SK-N-SH treated with all-trans-retinoic acid at 6 μM for 48 hours (cell line): ENCODE measurements around the gene COMT.
A peak's percentile ranks its signal among the peaks of the same experiment; 100 is the strongest.

ENCODE experiments used
- ATAC-seq: fragments of 200-7000 bp; cut with Tn5 transposase; 3 replicates; pipeline ENCODE4 v1.9.1; 2020; ENCODE audit warnings: mild to moderate bottlenecking, moderate library complexity
- ARNTL ChIP-seq: fragments of 450-650 bp; formaldehyde crosslinking; IDR thresholded peaks from 2 replicates; pipeline ENCODE4 v1.5.0; 2020; ENCODE audit warnings: low read depth, mild to moderate bottlenecking, moderate library complexity, borderline replicate concordance
- BACH2 ChIP-seq: fragments of 250-450 bp; sonication (Bioruptor Pico); IDR thresholded peaks from 2 replicates; pipeline ENCODE4 v1.9.0; 2021; ENCODE audit warnings: mild to moderate bottlenecking, borderline replicate concordance
- ESRRG ChIP-seq: fragments of 250-450 bp; sonication (Bioruptor Pico); IDR thresholded peaks from 2 replicates; pipeline ENCODE4 v1.6.1; 2021; ENCODE audit warnings: mild to moderate bottlenecking
- GLIS3 ChIP-seq: fragments of 250-450 bp; sonication (Bioruptor Pico); IDR thresholded peaks from 2 replicates; pipeline ENCODE4 v1.5.0; 2020; ENCODE audit warnings: mild to moderate bottlenecking, moderate library complexity
- ISL1 ChIP-seq: fragments of 250-450 bp; sonication (Bioruptor Pico); IDR thresholded peaks from 2 replicates; pipeline ENCODE4 v2.1.2; 2022; ENCODE audit warnings: mild to moderate bottlenecking, moderate library complexity
- OSR1 ChIP-seq: fragments of 250-450 bp; sonication (Bioruptor Pico); IDR thresholded peaks from 2 replicates; pipeline ENCODE4 v1.8.0; 2022; ENCODE audit warnings: moderate library complexity, mild to moderate bottlenecking, inconsistent platforms
- PPARA ChIP-seq: fragments of 250-450 bp; sonication (Bioruptor Pico); IDR thresholded peaks from 2 replicates; pipeline ENCODE4 v1.5.0; 2020; ENCODE audit warnings: mild to moderate bottlenecking, borderline replicate concordance
- RARB ChIP-seq: fragments of 250-450 bp; sonication (Bioruptor Pico); IDR thresholded peaks from 2 replicates; pipeline ENCODE4 v1.8.0; 2021; ENCODE audit warnings: mild to moderate bottlenecking, moderate library complexity
- TOX ChIP-seq: fragments of 250-450 bp; sonication (Bioruptor Pico); IDR thresholded peaks from 2 replicates; pipeline ENCODE4 v1.8.0; 2021; ENCODE audit warnings: mild to moderate bottlenecking, moderate library complexity, borderline replicate concordance
- ZC3H10 ChIP-seq: fragments of 250-450 bp; sonication (Bioruptor Pico); IDR thresholded peaks from 2 replicates; pipeline ENCODE4 v1.5.1; 2021; ENCODE audit warnings: mild to moderate bottlenecking, moderate library complexity
- ZFP3 ChIP-seq: fragments of 250-450 bp; sonication (Bioruptor Pico); IDR thresholded peaks from 2 replicates; pipeline ENCODE4 v1.5.0; 2020; ENCODE audit warnings: mild to moderate bottlenecking, moderate library complexity
- ZFP30 ChIP-seq: fragments of 450-650 bp; formaldehyde crosslinking; IDR thresholded peaks from 2 replicates; pipeline ENCODE4 v1.5.0; 2022; ENCODE audit warnings: mild to moderate bottlenecking, moderate library complexity
- ZNF565 ChIP-seq: fragments of 450-650 bp; formaldehyde crosslinking; conservative IDR thresholded peaks from 2 replicates; pipeline ENCODE4 v1.5.0; 2020; ENCODE audit warnings: low read depth, mild to moderate bottlenecking, moderate library complexity
- ZNF8 ChIP-seq: fragments of 450-650 bp; formaldehyde crosslinking; IDR thresholded peaks from 2 replicates; pipeline ENCODE4 v1.5.0; 2020; ENCODE audit warnings: mild to moderate bottlenecking, moderate library complexity
- TF ChIP-seq, protein P1 (sequence below): fragments of 250-450 bp; sonication (Bioruptor Pico); IDR thresholded peaks from 2 replicates; pipeline ENCODE4 v1.8.0; 2021; ENCODE audit warnings: low read depth, mild to moderate bottlenecking, moderate library complexity, borderline replicate concordance
- TF ChIP-seq, protein P2 (sequence below): fragments of 250-450 bp; sonication (Bioruptor Pico); IDR thresholded peaks from 2 replicates; pipeline ENCODE4 v1.5.1; 2020; ENCODE audit warnings: low read depth, mild to moderate bottlenecking, moderate library complexity
- TF ChIP-seq, protein P3 (sequence below): fragments of 250-450 bp; sonication (Bioruptor Pico); IDR thresholded peaks from 2 replicates; pipeline ENCODE4 v1.5.0; 2020; ENCODE audit warnings: mild to moderate bottlenecking, moderate library complexity
- TF ChIP-seq, protein P4 (sequence below): fragments of 250-450 bp; sonication (Bioruptor Pico); IDR thresholded peaks from 2 replicates; pipeline ENCODE4 v1.5.1; 2021; ENCODE audit warnings: mild to moderate bottlenecking, moderate library complexity

The COMT gene

DNA sequence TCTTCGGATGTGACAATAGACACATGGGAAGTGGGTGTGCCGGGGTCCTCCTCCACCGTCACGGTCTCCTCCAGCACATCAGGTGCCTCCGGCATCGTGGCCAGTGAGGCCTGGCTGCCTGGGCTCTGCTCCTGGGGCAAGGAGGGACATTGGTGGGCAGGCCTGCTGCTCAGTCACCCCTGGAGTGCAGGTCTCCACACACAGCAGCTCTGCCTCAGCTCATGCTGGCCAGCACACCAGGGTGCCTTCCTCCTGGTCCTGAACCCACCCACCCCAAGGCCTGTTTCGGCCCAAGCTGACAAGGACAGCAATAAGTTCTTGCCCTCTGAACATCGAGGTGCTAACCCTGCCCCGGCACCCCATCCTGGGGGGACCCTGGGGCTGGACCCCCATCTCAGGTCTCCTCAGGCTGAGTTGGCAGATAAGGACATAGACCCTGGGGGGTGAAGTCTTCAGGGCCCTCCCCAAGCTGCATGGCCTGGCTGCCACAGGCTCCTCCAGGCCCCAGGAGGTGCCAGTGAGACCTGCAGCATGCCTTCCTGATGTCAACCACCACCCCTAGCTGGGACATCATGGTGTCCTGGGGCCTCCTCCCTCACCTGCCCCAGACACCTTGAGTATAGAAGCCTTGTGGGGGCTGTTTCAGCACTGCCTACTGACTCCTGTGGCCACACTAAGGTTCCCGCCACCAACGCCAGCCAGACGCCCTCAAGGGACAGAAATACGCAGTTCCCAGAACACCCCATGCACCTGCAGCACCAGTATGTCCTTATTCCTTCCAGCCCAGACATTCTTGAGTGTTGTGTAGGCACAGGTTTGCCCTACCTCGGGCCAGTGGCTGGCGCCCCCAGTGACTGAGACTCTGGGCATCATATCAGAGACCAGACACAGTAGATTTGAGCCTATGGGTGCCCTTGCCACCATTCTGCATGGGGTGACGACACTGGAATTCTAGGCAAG, 40.7 kb downstream of the COMT start:
- no peak for TF ChIP-seq TOX (CRISPR knock-in tag)
- TF ChIP-seq, protein P1, sequence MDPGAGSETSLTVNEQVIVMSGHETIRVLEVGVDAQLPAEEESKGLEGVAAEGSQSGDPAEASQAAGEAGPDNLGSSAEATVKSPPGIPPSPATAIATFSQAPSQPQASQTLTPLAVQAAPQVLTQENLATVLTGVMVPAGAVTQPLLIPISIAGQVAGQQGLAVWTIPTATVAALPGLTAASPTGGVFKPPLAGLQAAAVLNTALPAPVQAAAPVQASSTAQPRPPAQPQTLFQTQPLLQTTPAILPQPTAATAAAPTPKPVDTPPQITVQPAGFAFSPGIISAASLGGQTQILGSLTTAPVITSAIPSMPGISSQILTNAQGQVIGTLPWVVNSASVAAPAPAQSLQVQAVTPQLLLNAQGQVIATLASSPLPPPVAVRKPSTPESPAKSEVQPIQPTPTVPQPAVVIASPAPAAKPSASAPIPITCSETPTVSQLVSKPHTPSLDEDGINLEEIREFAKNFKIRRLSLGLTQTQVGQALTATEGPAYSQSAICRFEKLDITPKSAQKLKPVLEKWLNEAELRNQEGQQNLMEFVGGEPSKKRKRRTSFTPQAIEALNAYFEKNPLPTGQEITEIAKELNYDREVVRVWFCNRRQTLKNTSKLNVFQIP (CRISPR knock-in tag), result no peak
- no peak for ATAC-seq

DNA sequence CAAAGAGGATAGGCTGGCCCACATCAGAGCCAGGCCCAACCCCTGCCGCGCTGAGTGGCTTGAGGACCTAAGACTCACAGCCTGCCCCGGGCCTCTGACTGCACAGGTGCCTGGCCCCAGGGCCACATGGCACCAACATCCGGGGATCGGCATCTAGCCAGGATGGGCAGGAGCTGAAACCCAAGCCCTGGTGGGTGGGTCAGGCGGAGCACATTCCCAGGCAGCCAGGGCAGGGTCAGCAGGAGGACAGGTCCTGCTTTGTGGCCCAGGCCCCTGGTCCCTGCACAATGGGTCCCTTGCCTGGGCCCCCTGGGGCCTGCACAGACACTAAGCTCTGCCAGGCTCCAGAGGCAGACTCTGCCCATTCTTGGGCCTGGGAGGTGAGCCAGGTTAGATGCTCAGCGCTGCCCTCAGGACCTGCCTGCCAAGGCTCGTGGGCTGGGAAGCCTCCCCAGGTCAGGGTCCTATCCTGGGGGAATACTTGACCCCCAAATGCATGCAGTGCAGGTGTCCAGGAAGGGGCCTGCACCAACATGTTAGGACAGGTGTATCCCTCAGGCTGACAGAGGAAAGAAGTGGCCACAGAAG, 41.5 kb downstream of the COMT start:
- no peak for TF ChIP-seq TOX (CRISPR knock-in tag)
- no peak for TF ChIP-seq ZNF8 (CRISPR knock-in tag)
- no peak for TF ChIP-seq ZFP3 (CRISPR knock-in tag)
- no peak for ATAC-seq

DNA sequence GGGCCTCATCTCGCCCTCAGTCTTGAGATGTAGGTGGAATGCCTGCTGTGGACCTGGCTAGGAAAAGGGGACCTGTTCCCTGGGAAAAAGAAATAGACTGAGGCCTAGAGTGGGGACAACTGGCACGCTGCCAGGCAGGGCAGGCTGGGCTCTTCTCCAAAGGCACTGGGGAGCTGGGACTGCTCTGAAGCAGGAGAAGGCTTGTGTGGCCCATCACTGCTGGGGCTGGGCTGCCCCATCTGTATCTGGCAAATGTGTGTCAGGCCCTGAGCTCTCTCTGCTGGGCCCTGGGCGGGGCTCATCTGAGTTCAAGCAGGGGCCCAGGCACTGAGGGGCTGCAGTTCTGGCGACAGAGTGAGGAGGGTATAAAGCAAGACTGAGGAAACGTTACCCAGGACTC, 42.2 kb downstream of the COMT start:
- ATAC-seq, result no peak
- TF ChIP-seq BACH2 (CRISPR knock-in tag) (no peak), ZNF8 (CRISPR knock-in tag) (no peak), ZNF565 (CRISPR knock-in tag) (no peak), ZFP30 (CRISPR knock-in tag) (no peak), PPARA (CRISPR knock-in tag) (no peak), TOX (CRISPR knock-in tag) (no peak), ISL1 (CRISPR knock-in tag) (no peak), RARB (CRISPR knock-in tag) (no peak), ARNTL (CRISPR knock-in tag) (no peak), ZC3H10 (CRISPR knock-in tag) (no peak), OSR1 (CRISPR knock-in tag) (no peak), GLIS3 (no peak), ESRRG (no peak), ZFP3 (CRISPR knock-in tag) (no peak)
- TF ChIP-seq, protein P2, sequence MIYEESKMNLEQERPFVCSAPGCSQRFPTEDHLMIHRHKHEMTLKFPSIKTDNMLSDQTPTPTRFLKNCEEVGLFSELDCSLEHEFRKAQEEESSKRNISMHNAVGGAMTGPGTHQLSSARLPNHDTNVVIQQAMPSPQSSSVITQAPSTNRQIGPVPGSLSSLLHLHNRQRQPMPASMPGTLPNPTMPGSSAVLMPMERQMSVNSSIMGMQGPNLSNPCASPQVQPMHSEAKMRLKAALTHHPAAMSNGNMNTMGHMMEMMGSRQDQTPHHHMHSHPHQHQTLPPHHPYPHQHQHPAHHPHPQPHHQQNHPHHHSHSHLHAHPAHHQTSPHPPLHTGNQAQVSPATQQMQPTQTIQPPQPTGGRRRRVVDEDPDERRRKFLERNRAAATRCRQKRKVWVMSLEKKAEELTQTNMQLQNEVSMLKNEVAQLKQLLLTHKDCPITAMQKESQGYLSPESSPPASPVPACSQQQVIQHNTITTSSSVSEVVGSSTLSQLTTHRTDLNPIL (CRISPR knock-in tag), result no peak
- TF ChIP-seq, protein P3, sequence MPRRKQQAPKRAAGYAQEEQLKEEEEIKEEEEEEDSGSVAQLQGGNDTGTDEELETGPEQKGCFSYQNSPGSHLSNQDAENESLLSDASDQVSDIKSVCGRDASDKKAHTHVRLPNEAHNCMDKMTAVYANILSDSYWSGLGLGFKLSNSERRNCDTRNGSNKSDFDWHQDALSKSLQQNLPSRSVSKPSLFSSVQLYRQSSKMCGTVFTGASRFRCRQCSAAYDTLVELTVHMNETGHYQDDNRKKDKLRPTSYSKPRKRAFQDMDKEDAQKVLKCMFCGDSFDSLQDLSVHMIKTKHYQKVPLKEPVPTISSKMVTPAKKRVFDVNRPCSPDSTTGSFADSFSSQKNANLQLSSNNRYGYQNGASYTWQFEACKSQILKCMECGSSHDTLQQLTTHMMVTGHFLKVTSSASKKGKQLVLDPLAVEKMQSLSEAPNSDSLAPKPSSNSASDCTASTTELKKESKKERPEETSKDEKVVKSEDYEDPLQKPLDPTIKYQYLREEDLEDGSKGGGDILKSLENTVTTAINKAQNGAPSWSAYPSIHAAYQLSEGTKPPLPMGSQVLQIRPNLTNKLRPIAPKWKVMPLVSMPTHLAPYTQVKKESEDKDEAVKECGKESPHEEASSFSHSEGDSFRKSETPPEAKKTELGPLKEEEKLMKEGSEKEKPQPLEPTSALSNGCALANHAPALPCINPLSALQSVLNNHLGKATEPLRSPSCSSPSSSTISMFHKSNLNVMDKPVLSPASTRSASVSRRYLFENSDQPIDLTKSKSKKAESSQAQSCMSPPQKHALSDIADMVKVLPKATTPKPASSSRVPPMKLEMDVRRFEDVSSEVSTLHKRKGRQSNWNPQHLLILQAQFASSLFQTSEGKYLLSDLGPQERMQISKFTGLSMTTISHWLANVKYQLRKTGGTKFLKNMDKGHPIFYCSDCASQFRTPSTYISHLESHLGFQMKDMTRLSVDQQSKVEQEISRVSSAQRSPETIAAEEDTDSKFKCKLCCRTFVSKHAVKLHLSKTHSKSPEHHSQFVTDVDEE (CRISPR knock-in tag), result no peak
- TF ChIP-seq, protein P4, sequence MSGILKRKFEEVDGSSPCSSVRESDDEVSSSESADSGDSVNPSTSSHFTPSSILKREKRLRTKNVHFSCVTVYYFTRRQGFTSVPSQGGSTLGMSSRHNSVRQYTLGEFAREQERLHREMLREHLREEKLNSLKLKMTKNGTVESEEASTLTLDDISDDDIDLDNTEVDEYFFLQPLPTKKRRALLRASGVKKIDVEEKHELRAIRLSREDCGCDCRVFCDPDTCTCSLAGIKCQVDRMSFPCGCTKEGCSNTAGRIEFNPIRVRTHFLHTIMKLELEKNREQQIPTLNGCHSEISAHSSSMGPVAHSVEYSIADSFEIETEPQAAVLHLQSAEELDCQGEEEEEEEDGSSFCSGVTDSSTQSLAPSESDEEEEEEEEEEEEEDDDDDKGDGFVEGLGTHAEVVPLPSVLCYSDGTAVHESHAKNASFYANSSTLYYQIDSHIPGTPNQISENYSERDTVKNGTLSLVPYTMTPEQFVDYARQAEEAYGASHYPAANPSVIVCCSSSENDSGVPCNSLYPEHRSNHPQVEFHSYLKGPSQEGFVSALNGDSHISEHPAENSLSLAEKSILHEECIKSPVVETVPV (CRISPR knock-in tag), result no peak
- TF ChIP-seq, all 23 proteins: peak for 0

DNA sequence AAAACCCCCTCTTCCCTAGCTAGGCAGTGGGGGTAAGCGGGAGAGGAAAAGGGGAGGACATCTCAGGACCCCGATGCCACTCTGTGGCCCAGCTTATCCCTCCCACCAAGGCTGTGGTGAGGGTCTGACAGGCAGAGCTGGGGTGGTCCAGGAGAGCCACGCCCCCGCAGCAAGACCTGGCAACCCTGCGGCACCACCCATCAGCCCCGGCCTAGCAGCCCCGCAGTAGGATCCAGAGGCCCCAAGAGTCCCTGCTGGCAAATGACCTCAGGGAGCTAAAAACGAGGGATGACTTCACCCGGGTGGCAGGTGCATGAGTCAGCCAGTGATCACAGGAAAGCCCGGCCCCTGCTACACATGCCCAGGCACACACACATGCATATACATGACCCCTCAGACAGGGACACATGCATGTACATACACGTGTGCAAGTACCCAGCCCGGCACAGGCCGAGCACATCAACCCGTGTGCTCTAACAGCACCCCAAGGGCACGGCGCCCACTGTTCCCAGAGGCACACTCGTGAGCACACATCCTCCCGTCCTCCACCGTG, 42.7 kb downstream of the COMT start:
- TF ChIP-seq TOX (CRISPR knock-in tag) (no peak), ARNTL (CRISPR knock-in tag) (no peak)
- TF ChIP-seq, protein P2 (CRISPR knock-in tag), result peak; percentile 51; the same call in 1 of the 2 replicates
- ATAC-seq, result peak; percentile 55
